ENCODE measurements around the gene ZNF746.

The ZNF746 gene

DNA sequence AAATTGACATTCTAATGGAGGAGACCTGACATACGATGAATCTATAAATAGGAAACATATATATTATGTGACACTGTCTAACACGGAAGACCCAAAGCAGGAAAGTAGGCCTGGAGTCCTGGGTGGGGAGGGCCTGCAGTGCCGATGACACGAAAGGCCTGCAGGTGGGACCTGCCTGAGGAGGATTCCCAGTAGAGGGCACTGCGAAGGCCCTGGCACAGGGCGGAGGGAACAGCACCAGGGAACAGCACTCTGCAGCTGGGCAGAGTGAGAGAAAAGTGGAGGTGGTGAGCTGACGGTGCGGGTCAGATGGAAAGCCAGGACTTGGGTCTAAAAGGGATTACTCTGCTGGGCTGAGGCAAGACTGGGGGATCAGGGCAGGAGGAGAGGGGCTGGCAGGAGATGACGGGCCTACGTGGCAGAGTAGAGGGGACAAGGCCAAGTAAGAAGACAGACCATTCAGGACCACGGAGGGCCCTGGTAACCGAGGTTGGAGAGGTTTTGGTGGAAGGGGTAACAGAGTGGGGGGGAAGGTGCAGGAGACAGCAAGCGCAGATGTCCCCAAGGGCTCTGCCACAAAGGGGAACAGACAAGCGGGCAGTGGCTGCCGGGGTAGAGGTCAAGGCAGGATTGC, 8.1 kb downstream of the ZNF746 start:
- no peak for DNase-seq

DNA sequence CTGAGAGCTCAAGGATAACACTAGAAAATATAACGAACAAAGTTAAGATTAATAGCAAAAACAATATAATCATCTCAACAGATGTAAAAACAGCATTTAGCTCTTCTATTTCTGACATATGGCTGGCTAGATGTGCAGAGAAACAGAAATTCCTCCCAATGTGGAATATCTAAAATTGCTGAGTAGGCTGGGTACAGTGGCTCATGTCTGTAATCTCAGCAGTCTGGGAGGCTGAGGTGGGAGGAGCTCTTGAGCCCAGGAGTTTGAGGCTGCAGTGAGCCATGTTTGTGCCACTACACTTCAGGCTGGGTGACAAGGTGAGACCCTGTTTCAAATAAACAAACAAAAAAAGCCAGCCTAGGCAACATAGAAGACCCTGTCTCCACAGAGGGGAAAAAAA, 18.0 kb downstream of the ZNF746 start:
- DNase-seq: no peak

DNA sequence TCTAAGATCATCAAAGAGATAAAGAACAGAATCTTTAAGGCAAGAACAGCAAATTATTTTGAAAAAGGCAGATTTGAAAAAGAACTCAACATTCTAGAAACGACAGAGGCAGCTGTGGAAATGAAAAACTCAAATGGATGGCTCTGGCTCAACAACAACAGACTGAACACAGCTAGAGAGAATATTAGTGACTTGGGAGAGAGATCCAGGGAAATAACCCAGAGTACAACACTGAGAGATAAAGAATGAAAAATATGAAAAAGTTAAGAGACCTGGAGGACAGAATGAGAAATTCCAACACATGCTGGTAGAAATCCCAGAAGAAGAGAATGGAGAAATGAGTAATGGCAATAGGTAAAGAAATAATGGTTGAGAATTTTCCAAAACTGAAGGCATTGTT, 18.9 kb downstream of the ZNF746 start:
- DNase-seq: no peak

DNA sequence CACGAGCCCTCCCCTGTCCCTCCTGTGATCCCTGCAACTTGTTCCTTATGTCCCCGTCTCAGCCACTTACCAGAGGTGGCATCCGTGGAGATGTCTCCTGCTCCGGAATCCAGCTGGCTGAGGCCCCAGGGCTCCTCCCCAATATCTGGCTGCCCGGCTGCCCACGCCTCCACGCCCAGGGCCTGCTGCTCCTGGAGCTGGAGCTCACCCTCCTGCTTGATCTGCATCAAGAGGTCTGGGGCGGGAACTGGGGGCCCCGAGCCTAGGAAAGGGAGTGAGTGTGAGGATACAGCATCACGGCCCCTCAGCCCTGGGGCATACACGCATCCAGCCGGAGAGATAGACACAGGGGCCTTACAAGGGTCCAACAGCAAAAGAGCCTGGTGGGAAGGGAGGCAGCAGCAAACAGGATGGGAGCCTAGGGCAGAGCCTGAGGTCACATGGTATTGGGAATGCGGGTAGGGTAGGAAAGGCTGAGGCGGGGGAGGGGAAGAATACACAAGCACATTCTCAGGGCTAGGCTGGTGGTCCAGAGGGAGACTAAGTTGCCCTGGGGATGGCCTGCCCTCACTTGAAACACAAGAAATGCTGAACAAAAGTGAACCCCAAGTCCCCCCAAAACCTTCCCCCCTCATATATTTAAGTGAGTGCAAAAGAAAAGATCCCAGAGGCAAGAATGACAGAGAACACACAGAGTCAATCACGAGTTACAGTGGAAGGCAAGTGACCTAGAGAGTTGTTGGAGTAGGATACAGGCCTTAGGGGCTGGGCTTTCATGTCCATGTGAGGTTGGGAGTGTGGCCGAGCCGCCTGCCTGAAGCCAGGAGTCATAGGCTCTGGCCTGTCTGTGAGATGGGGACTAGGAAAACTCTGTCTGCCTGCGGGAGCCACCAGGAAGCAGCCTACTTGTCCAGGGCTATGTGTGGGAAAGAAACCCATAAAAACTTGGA, 19.8 kb downstream of the ZNF746 start:
- no peak for DNase-seq

DNA sequence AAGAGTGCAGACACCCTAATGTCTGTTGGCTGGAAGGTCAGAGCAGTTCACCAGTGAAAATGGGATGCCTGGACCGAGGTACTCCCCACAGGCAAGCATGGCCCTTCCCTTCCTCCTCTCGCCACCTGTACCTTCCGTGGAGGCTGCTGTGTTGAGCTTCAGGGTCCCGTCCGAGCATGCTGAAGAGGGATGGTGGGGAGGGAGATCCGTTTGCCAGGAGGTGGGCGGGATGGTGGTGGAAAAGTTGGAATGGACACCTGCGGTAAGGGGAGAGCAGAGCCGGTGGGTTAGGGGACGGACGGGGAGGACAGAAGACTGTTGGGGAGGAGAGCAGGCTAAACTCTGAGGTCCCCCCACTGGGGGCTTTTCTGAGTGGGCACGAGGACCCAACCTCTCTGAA, 20.8 kb downstream of the ZNF746 start:
- no peak for DNase-seq

DNA sequence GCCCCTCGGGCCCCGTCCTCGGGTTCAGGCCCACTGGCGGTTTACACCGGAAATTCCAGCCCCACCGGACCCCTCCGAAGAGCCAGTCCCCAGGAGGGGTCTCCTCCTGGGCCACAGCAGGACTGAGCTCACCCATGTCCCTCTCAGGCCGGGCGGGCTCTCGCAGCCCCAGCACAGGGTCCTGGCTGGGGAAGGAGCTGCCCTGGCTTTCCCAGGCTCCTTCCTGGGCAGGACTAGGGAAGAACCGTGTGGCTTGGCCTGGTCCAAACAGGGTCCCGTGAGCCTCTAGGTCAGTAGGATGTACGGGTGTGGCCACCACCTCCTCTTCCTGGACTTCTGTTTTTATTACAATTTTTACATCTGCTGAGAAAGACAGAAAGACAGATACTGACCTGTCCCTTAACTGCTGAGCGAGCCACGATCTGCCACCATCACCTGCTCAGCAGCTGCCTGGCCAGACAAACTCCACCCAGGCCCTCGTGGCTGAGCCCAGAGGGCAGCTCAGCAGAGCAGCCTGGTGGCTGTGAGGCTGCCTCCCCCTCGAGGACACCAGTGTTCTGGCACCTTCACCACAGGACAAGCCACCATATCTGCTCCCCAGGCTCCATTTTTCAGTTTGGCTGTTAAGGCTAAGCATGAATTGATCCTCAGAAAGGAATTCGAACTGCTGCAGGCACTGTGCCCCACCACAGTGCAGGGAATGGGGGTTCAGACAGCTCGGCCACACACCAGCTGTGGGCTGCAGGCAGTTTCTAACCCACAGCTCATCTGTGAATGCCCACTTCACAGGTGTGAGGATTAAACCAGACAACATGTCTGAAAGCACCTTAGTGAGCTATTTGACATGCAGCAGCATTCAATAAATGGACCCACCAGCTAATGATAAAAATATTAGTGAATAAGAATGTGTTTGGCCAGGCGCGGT, 22.2 kb downstream of the ZNF746 start:
- DNase-seq: no peak

DNA sequence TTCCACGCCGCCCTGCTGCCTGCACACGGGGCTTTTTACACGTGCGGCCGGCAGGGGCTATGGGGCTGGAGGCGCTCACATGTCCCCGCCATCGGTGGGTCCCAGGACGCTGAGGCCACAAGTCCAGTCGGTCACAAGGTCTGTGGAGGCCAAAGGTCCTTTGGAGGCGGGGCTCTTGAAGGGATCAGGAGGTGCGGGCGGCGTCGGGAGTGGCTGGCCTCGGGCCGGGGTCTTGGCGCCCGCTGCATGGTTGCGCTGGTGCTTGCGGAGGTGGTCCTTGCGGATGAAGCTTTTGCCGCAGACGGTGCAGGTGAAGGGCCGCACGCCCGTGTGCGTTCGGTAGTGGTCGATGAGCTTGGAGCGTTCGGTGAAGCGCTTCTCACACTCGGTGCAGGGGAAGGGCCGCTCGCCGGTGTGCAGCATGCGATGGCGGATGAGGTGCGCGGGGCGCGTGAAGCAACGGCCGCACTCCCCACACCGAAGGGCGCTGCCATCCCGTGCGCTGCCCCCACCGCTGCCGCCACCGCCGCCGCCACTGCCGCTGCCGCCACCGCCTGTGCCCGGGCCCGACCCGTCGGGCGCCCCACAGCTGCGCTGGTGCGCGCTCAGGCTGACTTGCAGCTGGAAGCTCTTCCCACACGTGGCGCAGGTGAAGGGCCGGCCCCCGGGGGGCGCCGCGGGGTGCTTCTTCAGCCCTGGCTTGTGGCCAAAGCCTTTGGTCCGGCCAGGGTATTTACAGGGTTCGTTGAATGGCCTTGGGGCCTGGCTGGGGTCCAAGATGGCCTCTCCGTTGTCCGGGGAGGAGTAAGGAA, 23.1 kb downstream of the ZNF746 start:
- DNase-seq: no peak

DNA sequence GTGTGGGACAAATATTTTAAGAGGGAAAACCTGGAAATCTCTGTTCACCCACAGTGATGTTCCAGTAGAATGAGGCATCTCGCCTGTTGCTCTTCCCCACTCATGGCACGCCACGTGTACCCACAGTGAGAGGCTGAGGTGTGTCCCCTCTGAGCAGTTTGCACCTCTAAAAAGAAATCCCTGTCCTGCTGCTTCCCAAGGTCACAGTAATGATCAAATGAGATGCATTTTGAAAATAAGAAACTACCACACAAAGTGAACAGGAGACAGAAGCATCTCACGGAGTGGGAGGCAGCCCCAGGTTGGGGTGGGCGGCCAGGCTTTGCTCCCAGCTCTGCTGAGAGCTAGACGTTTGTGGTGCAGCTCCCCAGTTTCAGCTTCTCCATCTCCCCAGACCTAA, 24.4 kb downstream of the ZNF746 start:
- no peak for DNase-seq

DNA sequence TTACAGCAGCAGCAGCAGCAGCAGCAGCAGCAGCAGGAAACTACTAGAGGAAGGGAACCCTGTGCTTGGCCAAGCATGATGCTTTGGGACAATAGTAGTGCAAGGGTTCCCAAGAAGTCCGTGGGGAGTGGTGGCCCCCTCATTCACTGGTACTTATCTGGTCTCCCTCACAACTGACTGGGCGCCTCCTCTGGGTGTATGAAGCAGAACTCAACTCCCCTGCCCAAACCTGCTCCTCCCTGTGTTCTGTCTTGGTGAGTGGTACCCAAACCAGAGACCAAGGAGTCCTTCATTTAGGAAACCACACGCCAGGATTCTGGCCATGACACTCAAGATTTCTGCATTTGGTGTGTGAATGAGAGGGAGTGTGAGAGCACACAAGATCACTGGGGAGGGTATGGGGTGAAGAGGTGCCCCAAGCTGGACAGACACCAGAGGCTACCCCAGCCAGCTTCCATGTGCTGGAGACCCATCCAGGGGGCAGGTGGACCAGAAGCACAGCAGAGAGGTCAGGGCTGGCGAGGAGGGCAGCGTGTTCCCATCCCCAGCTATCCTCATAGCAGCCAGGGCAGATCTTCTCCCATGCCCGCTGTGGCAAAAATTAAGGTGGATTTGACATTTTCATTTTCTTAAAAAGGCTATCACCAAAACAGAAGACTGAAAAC, 26.2 kb downstream of the ZNF746 start:
- no peak for DNase-seq

DNA sequence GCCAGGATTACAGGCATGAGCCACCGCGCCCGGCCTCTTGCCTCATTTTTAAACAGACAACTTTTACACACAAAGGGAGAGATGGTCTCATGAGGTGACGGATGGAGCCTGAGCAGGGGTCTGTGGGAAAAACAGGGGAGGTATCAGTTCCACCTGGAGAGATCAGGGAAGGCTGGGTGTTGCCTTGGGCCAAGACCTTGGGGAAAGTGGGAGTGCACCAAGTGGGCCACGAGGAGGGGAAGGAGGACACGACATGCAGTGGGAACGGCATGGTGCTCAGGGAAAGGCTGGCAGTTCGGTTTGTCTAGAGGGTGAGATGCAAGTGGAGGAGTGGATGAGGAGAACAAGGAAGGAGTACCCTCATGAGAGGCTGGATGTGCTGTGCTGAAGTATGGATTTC, 27.8 kb downstream of the ZNF746 start:
- DNase-seq: no peak

DNA sequence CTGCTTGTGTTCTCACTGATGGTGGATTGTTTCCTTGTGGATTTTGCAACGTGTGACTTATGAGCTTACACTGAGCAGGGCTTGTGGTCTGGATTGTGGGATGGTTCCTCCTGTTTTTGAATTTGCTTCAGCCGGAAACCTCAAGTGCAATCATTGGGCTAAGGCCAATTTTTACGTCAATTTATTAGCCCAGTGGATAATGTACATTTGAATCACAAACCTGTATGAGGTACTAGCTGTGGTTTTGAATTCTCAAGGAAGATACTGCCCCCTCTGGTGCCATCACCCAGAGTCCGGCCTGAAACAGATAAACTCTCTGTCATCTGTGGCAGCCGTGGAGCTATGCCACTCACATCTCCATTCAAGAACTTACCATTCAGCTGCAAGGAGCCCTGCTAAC, 29.4 kb downstream of the ZNF746 start:
- DNase-seq: no peak

DNA sequence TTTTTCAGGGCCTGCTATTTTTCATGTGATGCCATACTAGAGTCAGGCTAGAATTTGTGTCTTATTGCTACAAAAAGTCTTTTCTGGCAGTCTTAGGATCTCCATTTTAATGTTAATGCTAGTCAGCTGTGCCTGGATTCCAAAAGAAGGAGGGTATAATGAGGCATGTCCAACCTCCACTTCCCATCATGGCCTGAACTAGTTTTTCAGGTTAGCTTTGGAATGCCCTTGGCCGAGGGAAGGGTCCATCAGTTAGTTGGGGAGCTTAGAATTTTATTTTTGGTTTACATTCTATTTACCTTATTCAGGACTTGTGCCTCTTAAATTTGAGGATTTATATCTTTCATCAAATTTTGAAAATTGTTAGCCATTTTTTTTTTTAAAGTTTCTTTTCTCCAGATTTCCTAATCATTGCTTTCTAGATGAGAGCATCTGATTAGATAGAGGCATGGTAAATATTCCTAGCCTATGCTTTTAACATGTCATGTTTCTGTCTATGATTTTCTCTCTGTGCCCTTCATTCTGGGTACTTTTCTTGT, 30.2 kb downstream of the ZNF746 start:
- no peak for DNase-seq

DNA sequence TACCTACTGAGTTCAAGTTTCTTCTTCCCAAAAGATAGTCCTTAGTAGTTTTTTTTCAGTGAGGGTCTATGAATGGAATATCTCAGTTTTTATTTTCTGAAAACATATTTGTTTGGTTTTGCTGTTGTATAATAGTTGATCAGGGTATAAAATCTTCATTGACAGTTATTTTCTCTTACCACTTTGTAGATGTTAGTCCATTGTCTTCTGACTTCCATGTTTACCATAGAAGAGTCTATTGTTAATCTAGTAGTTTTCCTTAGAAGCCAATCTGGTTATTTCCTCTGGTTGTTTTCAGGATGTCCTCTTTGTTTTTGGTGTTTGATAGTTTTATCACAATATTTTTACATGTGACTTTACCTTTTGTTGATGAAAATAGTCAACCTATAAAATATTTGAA, 31.2 kb downstream of the ZNF746 start:
- no peak for DNase-seq

DNA sequence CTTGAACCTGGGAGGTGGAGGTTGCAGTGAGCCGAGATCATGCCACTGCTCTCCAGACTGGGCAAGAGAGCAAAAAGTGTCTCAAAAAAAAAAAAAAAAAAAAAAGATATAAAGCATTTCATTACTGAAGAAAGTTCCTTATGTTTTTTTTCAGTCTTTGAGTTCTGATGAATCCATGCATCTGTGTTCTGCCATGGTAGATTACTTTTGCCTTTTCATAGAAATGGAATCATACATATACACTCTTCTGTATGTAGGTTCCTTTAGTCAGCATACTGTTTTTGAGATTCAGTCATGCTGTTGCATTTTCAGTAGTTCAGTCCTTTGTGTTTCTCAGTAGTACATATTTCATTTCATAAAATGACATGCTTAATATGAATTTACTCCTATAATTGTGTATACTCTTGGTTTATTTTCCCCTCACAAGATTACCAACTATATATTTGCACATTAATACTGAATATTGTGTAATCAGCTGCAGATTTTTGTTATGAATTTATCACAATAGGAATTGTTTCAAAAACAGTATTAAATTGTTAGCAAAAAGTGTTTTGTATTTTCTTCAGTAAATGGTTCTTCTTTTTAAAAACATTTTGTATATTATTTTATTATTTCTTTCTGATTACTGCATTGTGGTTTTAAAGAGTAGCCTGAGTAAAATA, 34.0 kb downstream of the ZNF746 start:
- DNase-seq: no peak

DNA sequence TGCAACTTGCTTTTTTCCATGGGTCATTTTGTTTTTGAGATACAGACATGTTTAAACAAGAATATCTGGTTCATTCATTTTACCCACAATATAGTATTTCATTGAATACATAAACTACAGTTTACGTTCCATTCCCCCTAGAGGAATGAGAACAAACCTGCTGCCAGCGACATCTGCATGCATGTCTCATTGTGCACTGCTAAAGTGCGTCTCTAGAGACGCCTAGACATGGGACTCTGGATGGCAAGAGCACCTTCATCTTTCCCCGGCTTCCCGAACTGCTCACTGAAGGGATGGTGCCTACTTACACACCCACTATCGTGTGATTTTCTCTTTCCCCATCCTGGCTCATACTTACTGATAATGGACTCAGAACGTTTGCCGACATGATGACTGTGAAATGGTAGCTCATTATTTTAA, 35.5 kb downstream of the ZNF746 start:
- DNase-seq: no peak

DNA sequence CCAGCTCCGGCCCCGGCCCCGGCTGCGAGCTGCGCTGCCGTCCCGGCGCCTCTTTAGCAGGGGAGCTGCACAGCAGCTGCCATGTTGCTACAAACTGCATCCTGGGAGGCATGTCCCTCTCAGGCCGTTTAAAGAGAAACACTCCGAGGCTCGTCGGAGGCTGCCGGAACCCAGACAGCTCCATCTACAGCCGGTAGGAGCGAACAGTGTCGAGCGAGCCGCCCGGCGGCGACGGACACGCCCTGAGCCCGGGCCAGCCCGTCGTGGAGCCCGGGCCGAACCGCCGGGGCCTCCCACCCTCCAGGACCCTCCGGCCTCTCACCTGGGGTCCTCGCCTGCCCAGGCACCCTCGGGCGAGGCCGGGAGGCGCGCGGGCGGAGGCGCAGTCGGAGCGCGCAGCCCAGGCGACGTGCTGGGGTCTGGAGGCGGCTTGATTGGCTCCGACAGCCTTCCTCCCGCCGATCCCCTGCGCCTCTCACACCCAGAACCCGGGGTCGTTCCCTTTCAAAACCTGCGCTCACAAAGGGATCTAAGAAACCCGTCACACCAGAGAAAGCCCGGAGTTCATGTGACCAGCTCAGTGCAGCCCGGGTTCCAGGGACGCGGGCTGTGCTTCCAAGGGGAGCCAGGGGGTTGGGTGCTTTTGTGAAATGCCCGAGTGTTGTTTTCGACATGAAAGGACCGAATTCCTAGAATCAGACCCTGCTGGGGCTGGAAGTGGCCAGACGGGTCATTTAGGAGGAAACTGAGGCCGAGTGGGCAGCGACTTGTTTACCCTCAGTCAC, 36.9 kb downstream of the ZNF746 start, which contains the start of gene ZNF777:
Gene ZNF777, minus strand, starts transcription at position 570 of the 785 bp plus-strand sequence. CDS start 5,040 bp downstream, outside the sequence.
- DNase-seq: peak; percentile 93

DNA sequence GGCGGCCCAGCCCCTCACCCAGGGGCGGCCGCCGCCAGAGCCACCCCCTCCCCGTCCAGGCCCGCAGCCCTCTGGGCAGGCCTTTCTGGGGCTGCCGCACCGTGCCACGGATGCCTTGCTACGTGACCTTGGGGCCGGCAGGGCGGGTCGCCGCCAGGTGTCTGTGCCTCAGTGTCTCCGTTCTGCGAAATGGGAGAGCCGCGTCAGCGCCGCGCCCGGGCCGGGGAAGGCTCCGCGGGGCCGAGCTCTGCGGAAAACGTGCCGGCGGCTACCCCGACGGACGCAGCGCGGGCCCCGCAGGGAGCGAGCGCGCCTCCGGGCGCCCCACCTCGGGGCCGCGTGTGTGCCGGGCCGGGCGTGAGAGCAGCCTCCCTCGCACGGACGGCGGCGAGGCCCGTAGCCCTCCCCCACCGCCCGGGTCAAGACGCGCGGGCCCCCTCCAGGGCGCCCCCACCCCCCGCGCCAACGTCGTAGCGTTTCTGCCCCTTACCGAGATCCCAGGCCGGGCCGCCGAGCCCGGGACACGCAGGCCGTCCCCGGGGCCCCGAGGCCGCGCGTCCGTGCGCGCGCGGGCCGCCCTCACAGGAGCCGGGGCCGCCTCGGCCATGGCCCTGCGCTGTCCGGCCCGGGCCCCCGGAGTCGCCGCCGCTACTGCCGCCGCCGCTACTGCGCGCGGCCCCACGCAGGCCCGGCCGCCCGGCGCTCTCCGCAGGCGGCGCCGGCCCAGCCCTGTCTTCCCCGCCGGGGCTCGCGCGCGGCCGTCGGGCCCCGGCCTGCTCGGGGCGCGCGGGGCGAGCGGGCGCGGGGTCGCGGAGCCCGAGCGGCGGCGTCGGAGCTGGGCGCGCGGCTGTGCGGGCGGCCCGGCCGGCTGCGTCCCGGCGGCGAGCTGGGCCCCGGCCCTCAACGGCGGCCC, 37.8 kb downstream of the ZNF746 start:
- peak; percentile 47 for DNase-seq

DNA sequence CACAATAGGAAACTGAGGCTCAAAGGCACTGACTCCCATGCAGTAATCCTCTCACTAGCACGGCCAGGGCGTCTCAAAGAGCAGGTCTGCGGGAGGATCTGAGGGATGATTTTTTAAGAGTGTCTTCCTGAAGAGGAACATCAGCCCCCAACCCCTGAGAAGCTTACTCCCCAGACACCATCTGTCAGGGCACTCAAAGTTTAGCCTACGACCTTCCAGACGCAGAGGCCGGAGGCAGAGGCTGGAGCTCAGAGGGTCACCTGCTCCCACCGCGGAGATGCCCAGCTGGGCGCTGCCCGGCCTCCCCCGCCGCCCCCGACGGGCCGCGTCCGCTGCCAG, 38.4 kb downstream of the ZNF746 start:
- DNase-seq: peak; percentile 20

DNA sequence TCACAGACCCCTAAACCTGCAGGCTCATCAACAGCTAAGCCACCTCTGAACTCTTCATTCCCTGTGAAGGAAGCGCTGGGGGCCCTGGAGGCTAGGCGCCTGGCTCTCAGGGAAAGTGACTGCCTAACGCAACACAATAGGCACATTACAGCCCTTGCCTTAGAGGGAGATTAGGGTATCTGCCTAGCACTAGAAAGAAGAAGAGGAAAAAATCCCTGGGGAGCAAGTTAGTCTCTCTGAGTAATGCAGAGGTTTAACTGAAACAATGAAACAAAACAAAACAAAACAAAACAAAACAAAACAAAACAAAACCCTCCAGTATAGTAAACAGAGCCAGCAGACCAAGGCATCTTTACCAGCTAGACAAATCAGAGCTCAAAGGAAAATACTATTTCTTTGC, 39.4 kb downstream of the ZNF746 start:
- no peak for DNase-seq
